Measurements from ENCODE around the gene RPL37A.

Gene RPL37A

GRCh38 chr2:216551234-216552068, 52.8 kb downstream of the RPL37A start:
- DNase-seq, result no peak

GRCh38 chr2:216553093-216553478, 54.4 kb downstream of the RPL37A start:
- no peak for DNase-seq
